ENCODE data around the gene PTPRN2. TPM values are rescaled to one million over a fixed set of nuclear protein-coding genes. Genes with fewer than 3 reads are reported as not detected.

The PTPRN2 gene
- total and polyA plus RNA-seq, 2 donors (not counting 3 experiments of a cell fraction or from before 2014, with no cell fraction given) = 0.62 to 0.88 TPM

DNA sequence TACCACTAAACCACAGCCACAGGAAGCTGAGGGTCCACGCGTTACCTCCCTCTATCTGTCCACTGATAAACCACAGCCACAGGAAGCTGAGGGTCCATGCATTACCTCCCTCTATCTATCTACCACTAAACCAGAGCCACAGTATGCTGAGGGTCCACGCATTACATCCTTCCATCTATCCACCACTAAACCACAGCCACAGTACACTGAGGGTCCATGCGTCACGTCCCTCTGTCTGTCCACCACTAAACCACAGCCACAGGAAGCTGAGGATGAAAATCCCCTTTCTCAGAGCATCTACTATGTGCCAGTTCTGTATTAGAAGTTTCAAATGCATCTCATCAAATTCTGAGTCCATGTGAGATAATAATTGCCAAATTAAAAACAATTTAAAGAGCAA lies 661.5 kb downstream of the PTPRN2 start:
- Histone ChIP-seq H4K20me1 (replicated peaks; ENCODE audit: control insufficient read depth, extremely low read depth, insufficient read depth, low read length) (no peaks in the 10 kb centered on the region), H3K36me3 (ENCODE audit: control insufficient read depth in 2 of 2, extremely low read depth in 1 of 2, insufficient read depth in 2 of 2, low read length in 2 of 2) (no peaks in the 10 kb centered on the region), H3K27ac (ENCODE audit: insufficient read depth, low read depth, low read length) (no peak overlapping the region), H3K27me3 (ENCODE audit: control insufficient read depth in 2 of 2, insufficient read depth in 2 of 2, low read length in 2 of 2) (no peaks in the 10 kb centered on the region), H3K4me3 (replicated peaks in 1 of 3; ENCODE audit: insufficient read depth in 1 of 3, low read depth in 1 of 3, low read length in 3 of 3) (no peak overlapping the region), H2AFZ (ENCODE audit: low read depth, low read length) (no peak overlapping the region), H3K9me3 (replicated peaks; ENCODE audit: control insufficient read depth, insufficient read depth, low read length) (peaks cover 10% of the 10 kb centered on the region), H3K4me1 (ENCODE audit: control insufficient read depth, extremely low read depth, insufficient read depth, low read length) (no peaks in the 10 kb centered on the region), H3K4me2 (ENCODE audit: insufficient read depth, low read length) (no peak overlapping the region), H3K79me2 (ENCODE audit: control insufficient read depth, insufficient read depth, low read length) (no peaks in the 10 kb centered on the region), H3K9me1 (replicated peaks; ENCODE audit: control insufficient read depth, extremely low read depth, insufficient read depth, low read length) (no peaks in the 10 kb centered on the region), H3K9ac (replicated peaks; ENCODE audit: extremely low read depth, insufficient read depth, low read length) (no peak overlapping the region)
- no peak for DNase-seq (ENCODE audit: low read depth, low spot score)
- no TSS peak for BruUV-seq (replicated peaks)
- ChIA-PET CTCF (no interaction called here), POLR2A (no interaction called here)
- dilution Hi-C loops (cut with MboI; ENCODE audit: extremely low pct_ligation_motif_present, low sequenced_read_pairs) (no loop called here), intact Hi-C loops (cut with micrococcal nuclease) (no loop called here)
- no peak for FAIRE-seq
- TF ChIP-seq GATA2 (IDR thresholded peaks at IDR 0.05; ENCODE audit: insufficient read depth, insufficient read length, low read depth, low read length) = no peak
- TF ChIP-seq FOS (IDR thresholded peaks at IDR 0.05; ENCODE audit: borderline replicate concordance, insufficient read depth, low read length) = no peak
- no peak for TF ChIP-seq POLR2AphosphoS5 (IDR thresholded peaks at IDR 0.05; ENCODE audit: insufficient read depth, low read depth, low read length)
- TF ChIP-seq MYC (IDR thresholded peaks at IDR 0.05; ENCODE audit: low read depth, low read length) = no peak
- TF ChIP-seq, protein P1, sequence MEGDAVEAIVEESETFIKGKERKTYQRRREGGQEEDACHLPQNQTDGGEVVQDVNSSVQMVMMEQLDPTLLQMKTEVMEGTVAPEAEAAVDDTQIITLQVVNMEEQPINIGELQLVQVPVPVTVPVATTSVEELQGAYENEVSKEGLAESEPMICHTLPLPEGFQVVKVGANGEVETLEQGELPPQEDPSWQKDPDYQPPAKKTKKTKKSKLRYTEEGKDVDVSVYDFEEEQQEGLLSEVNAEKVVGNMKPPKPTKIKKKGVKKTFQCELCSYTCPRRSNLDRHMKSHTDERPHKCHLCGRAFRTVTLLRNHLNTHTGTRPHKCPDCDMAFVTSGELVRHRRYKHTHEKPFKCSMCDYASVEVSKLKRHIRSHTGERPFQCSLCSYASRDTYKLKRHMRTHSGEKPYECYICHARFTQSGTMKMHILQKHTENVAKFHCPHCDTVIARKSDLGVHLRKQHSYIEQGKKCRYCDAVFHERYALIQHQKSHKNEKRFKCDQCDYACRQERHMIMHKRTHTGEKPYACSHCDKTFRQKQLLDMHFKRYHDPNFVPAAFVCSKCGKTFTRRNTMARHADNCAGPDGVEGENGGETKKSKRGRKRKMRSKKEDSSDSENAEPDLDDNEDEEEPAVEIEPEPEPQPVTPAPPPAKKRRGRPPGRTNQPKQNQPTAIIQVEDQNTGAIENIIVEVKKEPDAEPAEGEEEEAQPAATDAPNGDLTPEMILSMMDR (IDR thresholded peaks at IDR 0.05; ENCODE audit: extremely low read depth in 1 of 2, insufficient read depth in 1 of 2, low read depth in 1 of 2, low read length in 2 of 2) = no peak
- no peak for TF ChIP-seq POLR2A (IDR thresholded peaks at IDR 0.05; ENCODE audit: low read depth, low read length)
- no peak for TF ChIP-seq EZH2 (IDR thresholded peaks at IDR 0.05; ENCODE audit: borderline replicate concordance, low read depth, low read length, severe bottlenecking)

Measured in endothelial cell of umbilical vein (primary cell).